Caki2 (cell line): ENCODE measurements around the gene TMEM30B. TPM values are rescaled to one million over a fixed set of nuclear protein-coding genes. Genes with fewer than 3 reads are reported as not detected.
A peak's percentile ranks its signal among the peaks of the same experiment; 100 is the strongest.
"Not testable (repeated sequence)": the region's sequence is repeated elsewhere in the genome, so short reads cannot be mapped to it uniquely, and the experiment has no call there.

Experiments
- DNase-seq: peaks from one replicate; pipeline ENCODE4 v3.0.0-alpha.2; 2015; ENCODE audit warnings: low read depth
- in situ Hi-C: cut with HindIII; loops from 2 replicates; pipeline ENCODE4 v1.10.0; 2016; ENCODE audit warnings: low sequenced_read_pairs, low pct_unique_long_range_greater_than_20kb, mixed read lengths
- total RNA-seq: library from RNA; depleted of rRNA; stranded (reverse); fragments of >200 nt; shearing (Covaris generic); gene quantifications from 2 replicates; pipeline ENCODE4 v1.2.3, GENCODE V29; 2014; ENCODE audit warnings: low replicate concordance; rRNA removed

TMEM30B gene
- total RNA-seq = not detected in 2 replicates

- no peak for DNase-seq
- in situ Hi-C loops = no loop called here
Measured at GRCh38 chr14:61281186-61281947, at the start of gene TMEM30B. Gene TMEM30B, minus strand, starts transcription at chr14:61281338. Its CDS starts 191 bp downstream, at chr14:61281147.

- no peak for DNase-seq
- in situ Hi-C loops = no loop called here
Measured at GRCh38 chr14:61330511-61330910, 49.4 kb upstream of the TMEM30B start.

GRCh38 chr14:61329478-61330051 lies 48.4 kb upstream of the TMEM30B start:
- in situ Hi-C loops = no loop called here
- DNase-seq = no peak

GRCh38 chr14:61328626-61329262 lies 47.6 kb upstream of the TMEM30B start:
- DNase-seq = no peak
- in situ Hi-C loops = no loop called here

GRCh38 chr14:61326847-61327246 lies 45.7 kb upstream of the TMEM30B start:
- in situ Hi-C loops = no loop called here
- DNase-seq = no peak

GRCh38 chr14:61326146-61326545 lies 45.0 kb upstream of the TMEM30B start:
- in situ Hi-C loops = no loop called here
- no peak for DNase-seq

- no peak for DNase-seq
- in situ Hi-C loops = no loop called here
Measured at GRCh38 chr14:61325166-61325565, 44.0 kb upstream of the TMEM30B start.

- DNase-seq = no peak
- in situ Hi-C loops = no loop called here
Measured at GRCh38 chr14:61323970-61324369, 42.8 kb upstream of the TMEM30B start.

GRCh38 chr14:61322799-61323290 lies 41.7 kb upstream of the TMEM30B start:
- in situ Hi-C loops = no loop called here
- no peak for DNase-seq

GRCh38 chr14:61322011-61322798 lies 41.1 kb upstream of the TMEM30B start:
- no peak for DNase-seq
- in situ Hi-C loops = no loop called here

GRCh38 chr14:61321385-61322010 lies 40.4 kb upstream of the TMEM30B start, which contains the start of gene PRKCH:
Gene PRKCH, plus strand, starts transcription at chr14:61321579. Its CDS starts 523 bp downstream, at chr14:61322102.
- DNase-seq = peak; percentile 44
- in situ Hi-C loops = no loop called here

GRCh38 chr14:61320806-61321384 lies 39.8 kb upstream of the TMEM30B start:
- peak; percentile 7 for DNase-seq
- in situ Hi-C loops = no loop called here

GRCh38 chr14:61320170-61320569 lies 39.0 kb upstream of the TMEM30B start:
- in situ Hi-C loops, DNase-seq: not testable (repeated sequence)

- no peak for DNase-seq
- in situ Hi-C loops = no loop called here
Measured at GRCh38 chr14:61319706-61320105, 38.6 kb upstream of the TMEM30B start.

GRCh38 chr14:61319086-61319485 lies 37.9 kb upstream of the TMEM30B start:
- in situ Hi-C loops = no loop called here
- DNase-seq = no peak

- no peak for DNase-seq
- in situ Hi-C loops = no loop called here
Measured at GRCh38 chr14:61315313-61315712, 34.2 kb upstream of the TMEM30B start.

GRCh38 chr14:61308701-61309100 lies 27.6 kb upstream of the TMEM30B start:
- in situ Hi-C loops, DNase-seq: not testable (repeated sequence)

GRCh38 chr14:61308198-61308597 lies 27.1 kb upstream of the TMEM30B start:
- in situ Hi-C loops = no loop called here
- no peak for DNase-seq
